Activated naive CD4-positive, alpha-beta T cell (primary cell): ENCODE results near the gene TARP.

Source experiments
- DNase-seq, 4 experiments: peaks; one replicate each; lab custom pipeline; 2025; lab: John Stamatoyannopoulos, UW

TARP gene

DNA sequence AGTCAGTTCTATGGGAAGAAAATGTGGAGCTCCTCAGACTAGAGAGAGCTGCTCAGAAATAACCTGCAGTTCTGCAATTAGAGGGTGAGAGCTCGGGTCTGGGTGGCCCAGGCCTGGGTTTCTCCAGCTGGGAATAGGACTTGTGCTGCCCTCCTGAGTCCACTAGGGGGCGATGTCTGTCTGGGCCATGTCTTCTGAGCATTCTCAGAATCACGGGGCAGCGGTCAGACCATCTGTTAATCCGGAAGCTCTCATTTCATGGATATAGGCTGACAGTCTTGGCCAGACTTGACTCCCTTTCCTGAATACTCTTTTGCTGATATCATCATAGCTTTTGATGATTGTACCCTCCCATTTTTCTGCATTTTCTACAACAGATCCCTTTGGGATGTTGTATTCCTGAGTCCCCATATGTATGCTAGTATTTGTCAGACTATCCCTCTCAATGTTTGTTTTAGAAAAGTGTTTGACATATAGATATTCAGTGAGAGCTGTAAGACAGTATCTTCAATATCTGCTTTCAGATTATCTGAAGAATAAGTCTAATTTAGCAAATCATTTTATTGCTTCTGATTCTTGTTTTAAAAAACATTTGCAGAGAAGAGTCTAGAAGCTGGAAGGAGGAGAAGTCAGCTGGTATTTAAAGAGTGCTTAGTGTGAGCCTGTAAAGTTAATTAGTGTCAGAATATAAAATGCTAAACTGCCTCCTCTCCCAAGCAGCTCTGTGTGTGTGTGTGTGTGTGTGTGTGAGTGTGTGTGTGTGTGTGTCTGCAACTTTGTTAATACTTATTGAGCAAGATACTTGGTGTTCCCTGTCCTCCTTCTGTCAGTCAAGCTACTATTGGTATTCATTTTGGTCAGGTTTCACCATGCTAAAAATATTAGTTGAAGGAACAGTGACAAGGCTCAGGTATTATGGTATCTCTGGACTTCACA, 57.4 kb downstream of the TARP start:
- peak in 3 of 4 experiments; percentile 13 to 51 (median 51) for DNase-seq

DNA sequence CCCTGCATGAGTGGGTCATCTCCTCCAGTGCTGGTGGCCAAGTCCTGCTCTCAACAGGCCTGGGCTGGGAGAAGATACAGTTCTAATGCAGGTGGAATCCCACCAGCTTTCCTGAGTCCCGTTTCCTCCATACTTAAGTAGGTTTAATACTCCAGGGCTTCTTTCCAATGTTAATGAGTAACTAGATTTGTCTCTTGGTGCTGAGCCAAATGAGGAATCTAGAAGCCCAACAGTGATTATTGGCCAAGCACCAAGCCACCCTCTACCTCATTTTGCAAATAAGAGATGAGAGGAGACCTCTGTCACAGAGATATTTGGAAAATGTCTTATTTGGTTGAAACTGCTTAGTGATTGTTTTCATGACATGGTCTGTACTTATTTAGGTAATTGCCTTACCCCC, 58.3 kb downstream of the TARP start:
- DNase-seq = no peak

DNA sequence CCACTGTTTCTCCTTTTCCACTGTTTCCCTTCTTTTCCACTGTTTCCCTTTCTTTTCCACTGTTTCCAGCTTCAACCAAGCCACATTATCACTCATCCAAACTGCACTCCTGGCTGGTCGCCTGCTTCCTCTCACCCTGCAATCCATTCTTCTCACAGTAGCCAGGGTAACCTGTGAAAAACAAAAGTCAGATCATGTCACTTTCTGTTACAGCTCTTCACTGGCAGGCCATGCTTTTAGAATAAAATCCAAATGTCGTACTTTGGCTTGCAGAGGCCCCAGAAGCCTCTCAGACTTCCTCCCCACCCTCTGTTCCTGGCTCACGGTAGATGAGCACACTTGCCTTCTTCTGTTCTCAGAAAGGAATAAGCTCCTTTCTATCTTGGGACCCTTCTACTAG, 61.5 kb downstream of the TARP start:
- no peak for DNase-seq

DNA sequence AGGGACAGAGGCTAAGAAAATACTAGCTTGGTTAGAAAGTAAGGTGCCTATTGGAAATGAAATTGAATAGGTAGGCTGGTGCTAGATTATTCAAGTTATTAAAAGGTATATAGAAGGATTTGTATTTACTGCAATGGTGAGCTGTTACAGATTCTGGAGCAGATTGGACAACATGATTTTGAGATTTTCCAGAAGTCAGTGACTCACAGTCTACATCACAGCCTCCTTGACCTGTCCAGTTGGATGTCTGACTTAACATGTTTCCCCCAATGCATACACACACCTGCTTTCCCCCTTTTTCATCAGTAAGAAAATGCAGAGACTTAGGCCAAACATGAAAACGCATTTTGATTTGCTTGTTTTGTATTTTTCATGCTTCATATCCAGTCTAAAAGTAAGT, 62.0 kb downstream of the TARP start:
- no peak for DNase-seq
